Superior temporal gyrus (tissue), 1 donor: ENCODE results near the gene DCUN1D3.
A peak's percentile ranks its signal among the peaks of the same experiment; 100 is the strongest.
"Not testable (repeated sequence)": the region's sequence is repeated elsewhere in the genome, so short reads cannot be mapped to it uniquely, and the experiment has no call there.

ENCODE experiments used
- DNase-seq: peaks from one replicate; pipeline ENCODE4 v3.0.0-alpha.2; 2016; ENCODE audit errors: extremely low spot score

DCUN1D3 gene

GRCh38 chr16:20887207-20887606, 13.0 kb downstream of the DCUN1D3 start:
- DNase-seq = no peak

GRCh38 chr16:20886320-20886719, 13.8 kb downstream of the DCUN1D3 start:
- no peak for DNase-seq

GRCh38 chr16:20884240-20884556, 16.0 kb downstream of the DCUN1D3 start:
- no peak for DNase-seq

- no peak for DNase-seq
Observed at GRCh38 chr16:20883554-20884239, 16.5 kb downstream of the DCUN1D3 start.

- DNase-seq = no peak
Observed at GRCh38 chr16:20881503-20881878, 18.7 kb downstream of the DCUN1D3 start.

GRCh38 chr16:20880867-20881502, 19.2 kb downstream of the DCUN1D3 start:
- DNase-seq = no peak

GRCh38 chr16:20879175-20880040, 20.8 kb downstream of the DCUN1D3 start:
- DNase-seq = no peak

- DNase-seq = no peak
Observed at GRCh38 chr16:20878682-20879147, 21.4 kb downstream of the DCUN1D3 start.

GRCh38 chr16:20875355-20875650, 24.9 kb downstream of the DCUN1D3 start:
- no peak for DNase-seq

GRCh38 chr16:20874088-20874581, 26.0 kb downstream of the DCUN1D3 start:
- no peak for DNase-seq

GRCh38 chr16:20873331-20873730, 26.8 kb downstream of the DCUN1D3 start:
- no peak for DNase-seq

GRCh38 chr16:20871941-20872815, 28.0 kb downstream of the DCUN1D3 start:
- DNase-seq = no peak

GRCh38 chr16:20871258-20871657, 28.9 kb downstream of the DCUN1D3 start:
- DNase-seq = no peak

- DNase-seq = no peak
Observed at GRCh38 chr16:20870122-20870820, 29.9 kb downstream of the DCUN1D3 start.

GRCh38 chr16:20868890-20869289, 31.3 kb downstream of the DCUN1D3 start:
- DNase-seq = peak; percentile 79

- no peak for DNase-seq
Observed at GRCh38 chr16:20867585-20867984, 32.6 kb downstream of the DCUN1D3 start.

GRCh38 chr16:20866801-20867200, 33.4 kb downstream of the DCUN1D3 start:
- DNase-seq = no peak

GRCh38 chr16:20866145-20866772, 33.9 kb downstream of the DCUN1D3 start:
- no peak for DNase-seq

- DNase-seq = no peak
Observed at GRCh38 chr16:20865420-20866131, 34.6 kb downstream of the DCUN1D3 start.

- not testable (repeated sequence) for DNase-seq
Observed at GRCh38 chr16:20864376-20864775, 35.8 kb downstream of the DCUN1D3 start.
